GM19467 (cell line): ENCODE measurements around the gene BRCC3.

Experiments used
- ATAC-seq: cut with Tn5 transposase; IDR thresholded peaks from one replicate; pipeline ENCODE4 v1.9.1; 2021; ENCODE audit warnings: mild to moderate bottlenecking, moderate library complexity; ENCODE audit not compliant: unreplicated experiment

Gene BRCC3

GRCh38 chrX:155070975-155071693 is at the start of gene BRCC3, which contains the start of the genes CMC4 and MTCP1:
BRCC3 (plus strand) TSS chrX:155071508; CDS start chrX:155071528, 20 bp downstream.
CMC4 (minus strand) TSS chrX:155071136; CDS start chrX:155064023, 7,113 bp downstream.
MTCP1 (minus strand) TSS chrX:155071136; CDS start chrX:155066010, 5,126 bp downstream.
- peak; percentile 83 for ATAC-seq

GRCh38 chrX:155022585-155022984 is 48.7 kb upstream of the BRCC3 start, which contains the start of gene F8:
F8 (minus strand) TSS chrX:155022723; CDS start chrX:155022552, 171 bp downstream.
- no peak for ATAC-seq

DNA sequence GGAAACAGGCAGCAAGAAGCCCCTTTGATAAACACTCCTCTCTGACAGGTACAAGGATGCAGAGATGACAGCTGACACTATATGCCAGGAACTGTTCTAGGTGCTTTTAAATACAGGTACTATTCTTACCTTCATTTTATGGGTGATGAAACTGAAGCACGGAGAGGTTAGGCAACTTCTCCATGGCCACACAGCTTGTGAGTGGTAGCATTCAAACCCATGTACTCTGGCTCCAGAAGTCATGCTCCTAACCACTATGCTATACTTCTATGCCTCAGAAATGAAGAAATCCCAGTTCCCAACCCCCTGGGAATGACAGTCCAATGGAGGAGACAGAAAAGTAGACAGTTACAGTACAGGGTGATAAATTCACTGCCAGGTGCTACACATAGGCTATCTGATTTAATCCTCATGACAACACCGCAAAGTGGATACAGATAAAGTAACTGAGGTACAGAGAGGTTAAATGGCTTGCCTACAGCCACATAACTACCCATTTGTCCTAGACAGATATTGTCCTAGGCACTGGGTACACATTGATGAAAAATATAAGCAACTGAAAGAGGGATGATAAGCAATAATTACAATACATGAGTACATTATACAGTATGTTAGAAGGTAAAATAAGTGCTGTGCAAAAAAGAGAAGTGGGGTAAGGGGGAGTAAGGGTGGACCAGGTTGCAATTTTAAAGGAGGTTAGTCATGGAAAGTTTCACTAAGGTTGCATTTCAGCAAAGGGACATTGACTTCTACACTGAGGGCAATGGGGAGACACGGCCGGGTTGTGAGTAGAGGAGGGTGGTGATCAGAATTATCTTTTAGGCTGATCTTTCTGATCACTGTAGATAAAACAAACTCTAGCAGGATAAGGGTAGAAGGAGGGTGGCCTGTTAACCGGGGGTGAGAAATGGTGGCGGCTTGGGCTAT is 47.1 kb upstream of the BRCC3 start:
- ATAC-seq, result no peak

- no peak for ATAC-seq
These were observed 44.9 kb upstream of the BRCC3 start for GRCh38 chrX:155026420-155026726.

GRCh38 chrX:155026727-155027508 is 44.4 kb upstream of the BRCC3 start, which contains the start of gene FUNDC2:
FUNDC2 (plus strand) TSS chrX:155026844; CDS start chrX:155026939, 95 bp downstream.
- peak; percentile 82 for ATAC-seq

DNA sequence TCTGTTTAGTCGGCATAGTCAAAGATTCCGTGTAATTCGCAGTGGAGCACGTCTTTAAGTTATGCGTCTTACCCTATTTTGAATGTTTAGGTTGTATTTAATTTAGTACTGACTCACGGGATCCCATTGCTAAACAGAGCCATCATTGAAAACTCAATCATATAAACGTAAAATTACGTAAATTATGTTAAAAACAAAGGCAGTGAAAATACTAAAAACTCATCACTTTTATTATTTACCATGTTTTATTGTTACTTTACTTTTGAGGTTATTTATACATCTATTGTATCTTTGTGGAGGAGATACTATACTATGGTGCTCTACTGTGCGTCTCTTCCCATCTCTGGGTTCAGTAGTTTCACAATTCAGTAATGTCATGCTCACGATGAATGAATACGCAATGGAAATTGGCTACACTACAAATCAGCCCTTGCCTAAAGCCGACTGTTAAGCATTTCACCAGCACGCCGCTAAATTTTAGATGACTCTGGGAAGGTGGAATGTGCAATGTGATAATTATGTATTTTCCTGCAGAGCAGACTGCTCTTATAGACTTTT is 43.7 kb upstream of the BRCC3 start:
- ATAC-seq, result no peak

GRCh38 chrX:155028129-155028528 is 43.2 kb upstream of the BRCC3 start:
- ATAC-seq, result no peak

DNA sequence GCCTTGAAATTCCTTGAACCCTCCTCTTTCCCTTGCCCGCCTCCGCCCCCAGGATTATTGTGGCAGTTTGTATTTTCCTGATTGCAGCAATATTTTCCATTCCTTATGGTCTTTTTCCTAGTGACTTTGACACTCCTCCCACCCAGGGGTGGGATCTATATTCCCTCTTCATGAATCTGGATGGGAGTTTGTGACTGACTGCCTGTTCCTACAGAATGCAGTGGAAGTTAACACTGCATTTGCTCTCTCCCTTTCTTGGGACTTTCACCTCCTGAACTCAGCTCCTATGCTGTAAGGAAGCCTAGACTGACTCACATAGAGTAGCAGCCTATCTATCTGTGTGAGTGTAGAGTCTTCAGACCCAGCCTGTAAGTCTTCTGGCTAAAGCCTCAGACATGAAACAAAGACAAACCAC is 42.4 kb upstream of the BRCC3 start:
- no peak for ATAC-seq

GRCh38 chrX:155031657-155032056 is 39.7 kb upstream of the BRCC3 start:
- ATAC-seq, result no peak

GRCh38 chrX:155035688-155036087 is 35.6 kb upstream of the BRCC3 start:
- no peak for ATAC-seq

- ATAC-seq, result no peak
These were observed 25.0 kb upstream of the BRCC3 start for GRCh38 chrX:155046129-155046810.

GRCh38 chrX:155046811-155047528 is 24.3 kb upstream of the BRCC3 start:
- no peak for ATAC-seq

DNA sequence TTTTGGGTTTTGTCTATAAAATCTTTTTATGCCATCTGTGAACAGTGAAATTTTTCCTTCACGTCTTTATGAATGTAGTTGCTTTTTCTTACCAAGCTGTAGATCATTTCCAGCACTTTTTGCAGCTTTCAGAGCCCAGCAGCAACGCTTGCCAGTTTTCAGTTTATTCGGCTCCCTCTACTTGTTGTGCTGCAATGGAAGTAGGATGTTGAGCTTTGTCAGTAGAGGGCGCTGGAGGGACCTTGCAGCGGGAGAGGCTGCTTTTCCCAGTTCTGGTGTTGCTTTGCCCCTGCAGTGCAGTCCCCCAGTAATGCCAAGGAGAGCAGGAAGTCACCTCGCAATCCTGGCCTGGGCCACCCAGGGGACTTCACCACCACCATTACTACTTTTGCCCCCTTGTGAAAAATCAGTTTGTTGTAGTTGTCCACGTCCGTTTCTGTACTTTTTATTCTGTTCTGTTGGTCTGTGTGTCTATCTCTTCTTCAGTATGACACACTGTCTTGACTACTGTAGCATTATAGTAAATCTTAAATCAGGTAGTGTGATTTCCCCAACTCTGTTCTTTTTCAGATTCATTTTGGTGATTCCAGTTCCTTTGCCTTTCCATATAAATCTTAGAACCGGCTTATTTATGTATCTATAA is 22.2 kb upstream of the BRCC3 start:
- ATAC-seq, result no peak

DNA sequence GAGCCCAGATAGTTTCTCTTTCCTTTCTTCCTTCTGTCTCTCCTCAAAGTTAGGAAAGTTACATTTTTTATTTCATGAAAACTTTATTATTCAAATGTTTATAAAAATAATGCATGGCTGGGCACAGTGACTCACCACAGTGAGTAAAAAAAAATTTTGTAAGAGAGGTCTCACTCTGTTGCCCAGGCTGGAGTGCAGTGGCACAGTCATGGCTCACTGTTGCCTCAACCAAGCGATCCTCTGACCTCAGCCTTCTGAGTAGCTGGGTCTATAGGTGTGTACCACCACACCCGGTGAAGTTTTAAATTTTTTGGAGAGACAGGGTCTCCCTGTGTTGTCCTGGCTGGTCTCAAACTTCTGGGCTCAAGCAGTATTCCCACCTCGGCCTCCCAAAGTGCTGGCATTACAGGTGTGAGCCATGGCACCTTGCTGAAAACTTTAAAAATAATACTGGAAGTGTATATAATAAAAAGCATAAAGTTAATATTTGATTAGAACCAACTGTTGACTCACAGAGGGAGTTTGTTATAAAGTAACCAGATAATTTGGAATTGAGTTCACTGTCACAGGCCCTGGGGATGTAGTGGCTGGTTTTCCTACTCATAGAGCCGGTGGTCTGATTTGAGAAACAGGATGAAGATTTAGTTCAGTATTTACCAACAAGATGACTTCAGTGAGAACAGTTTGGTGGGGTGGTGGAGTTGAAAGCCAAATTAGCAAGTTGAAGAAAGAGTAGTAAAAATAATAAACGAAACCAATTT is 18.4 kb upstream of the BRCC3 start:
- no peak for ATAC-seq

- ATAC-seq, result no peak
These were observed 17.7 kb upstream of the BRCC3 start for GRCh38 chrX:155053656-155054055.

DNA sequence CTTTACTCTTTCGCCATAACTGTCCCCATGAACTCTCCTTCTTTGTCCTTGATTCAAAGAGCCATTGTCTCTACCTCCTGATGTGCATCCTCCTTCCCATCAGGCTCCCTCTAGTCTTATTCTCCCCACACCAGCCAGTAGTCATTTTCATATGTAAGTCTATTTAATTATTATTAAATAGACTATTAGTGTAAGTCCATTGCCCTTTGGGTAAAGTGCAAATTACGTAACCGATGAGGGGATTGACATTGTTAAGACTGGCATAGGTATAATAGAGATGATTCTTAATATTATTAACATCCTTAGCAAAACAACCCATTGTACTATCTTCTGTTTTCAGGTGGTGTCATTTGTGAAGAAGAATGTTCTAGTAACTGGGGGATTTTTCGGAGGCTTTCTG is 17.1 kb upstream of the BRCC3 start:
- ATAC-seq, result no peak

- ATAC-seq, result no peak
These were observed 15.8 kb upstream of the BRCC3 start for GRCh38 chrX:155055494-155055893.

DNA sequence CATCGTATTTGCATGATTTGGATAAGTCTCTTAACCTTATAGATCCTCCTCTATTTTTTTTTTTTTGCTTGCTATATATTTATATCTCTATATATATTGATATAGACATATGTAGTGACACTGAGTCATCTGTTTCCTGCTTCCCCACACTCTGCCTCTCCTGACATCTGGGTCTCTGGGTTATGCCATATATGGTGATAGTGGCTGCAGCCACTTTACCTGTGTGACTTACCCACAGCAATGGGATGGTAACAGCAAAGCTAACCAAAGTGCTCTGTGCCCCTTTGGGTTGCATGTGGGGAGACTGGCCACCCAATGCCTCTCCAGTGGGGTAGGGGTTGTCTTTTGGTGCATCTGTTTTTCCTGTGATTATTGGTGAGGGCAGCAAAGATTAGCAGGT is 14.8 kb upstream of the BRCC3 start:
- no peak for ATAC-seq
